Posterior cingulate gyrus (tissue), 11 donors: ENCODE data around the gene RAB25.

Experiments
- DNase-seq, 10 donors: peaks; one replicate each; pipeline versions ENCODE4 v3.0.0 to v3.0.0-alpha.2; 2020 to 2021; ENCODE audit warnings: mixed read lengths in 3 of 10
- intact Hi-C: fragments of 100-400 bp; cut with DNase I; formaldehyde crosslinking; loops from one replicate; pipeline ENCODE4 v1.15.1; 2023

Gene RAB25

DNA sequence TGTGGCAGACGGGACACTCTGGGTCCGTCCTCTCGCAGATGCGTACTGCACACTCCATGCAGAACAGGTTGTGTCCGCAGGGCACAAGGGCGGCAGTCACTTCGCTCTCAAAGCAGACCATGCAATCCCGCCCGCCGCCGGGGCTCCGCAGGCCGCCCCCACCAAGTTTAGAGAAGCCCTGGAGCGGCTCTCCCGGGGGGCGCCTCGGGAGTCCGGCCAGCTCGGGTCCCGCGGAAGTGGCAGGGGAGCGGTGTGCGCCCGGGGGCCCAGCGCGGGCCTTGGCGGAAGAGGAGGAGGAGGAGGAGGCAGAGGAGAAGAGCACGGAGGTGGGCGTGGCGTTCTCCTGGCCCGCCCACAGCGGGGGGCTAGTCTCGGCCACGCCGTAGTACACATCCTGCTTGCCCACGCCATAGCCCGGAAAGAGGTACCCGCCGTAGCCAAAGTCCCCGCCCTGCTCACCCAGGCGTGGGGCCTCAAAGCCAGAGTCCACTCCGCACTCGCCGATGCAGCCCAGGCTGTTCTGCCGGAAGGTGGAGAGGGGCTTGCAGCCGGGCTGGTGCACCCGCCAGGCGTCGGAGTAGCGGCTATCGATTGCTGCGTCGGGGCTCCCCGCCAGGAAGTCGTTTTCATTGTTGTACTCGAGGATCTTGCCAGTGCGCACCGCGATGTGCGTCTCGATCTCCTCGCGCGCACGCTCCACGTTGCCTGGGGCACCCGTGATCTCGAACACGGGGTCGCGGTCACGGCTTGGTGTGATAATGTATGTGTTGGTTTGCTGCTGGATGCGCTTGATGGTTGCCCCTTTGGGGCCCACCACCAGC is 15.9 kb downstream of the RAB25 start:
- no peak for DNase-seq
- intact Hi-C loops: no loop called here

DNA sequence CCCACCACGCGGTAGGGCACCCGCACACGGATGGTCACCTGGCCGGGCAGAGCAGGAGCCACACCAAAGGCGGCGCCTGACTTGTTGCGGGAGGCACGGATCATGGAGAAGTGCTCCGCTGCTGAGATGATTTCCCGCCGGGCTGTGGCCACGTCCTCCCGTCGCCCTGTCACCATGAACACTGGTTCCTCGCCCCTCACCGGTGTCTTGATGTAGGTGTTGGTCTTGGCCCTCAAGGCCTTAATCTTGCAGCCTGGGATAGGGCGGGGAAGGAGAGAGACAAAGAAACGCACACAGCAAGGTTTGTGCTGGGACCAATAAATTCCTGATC is 16.4 kb downstream of the RAB25 start:
- intact Hi-C loops: no loop called here
- DNase-seq: peak in 1 of 10 donors; percentile 75

DNA sequence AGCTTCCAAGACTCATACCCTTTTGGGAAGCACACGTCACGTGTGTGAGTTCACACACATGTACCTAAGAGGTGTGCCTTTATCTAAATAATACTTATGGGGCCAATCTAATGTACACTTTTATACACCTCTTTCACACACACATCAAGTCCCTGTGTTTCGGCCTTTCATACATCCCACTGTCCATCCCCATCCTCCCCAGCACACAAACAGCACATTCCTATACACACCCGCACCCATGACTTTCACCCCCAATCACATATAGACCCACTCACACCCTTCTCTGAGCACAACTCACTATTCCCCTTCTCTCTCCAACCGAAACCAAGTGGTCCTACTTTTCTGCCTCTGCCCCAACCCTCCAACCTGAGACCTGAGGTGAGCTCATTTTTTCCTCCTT is 17.8 kb downstream of the RAB25 start:
- DNase-seq: no peak
- intact Hi-C loops: no loop called here

DNA sequence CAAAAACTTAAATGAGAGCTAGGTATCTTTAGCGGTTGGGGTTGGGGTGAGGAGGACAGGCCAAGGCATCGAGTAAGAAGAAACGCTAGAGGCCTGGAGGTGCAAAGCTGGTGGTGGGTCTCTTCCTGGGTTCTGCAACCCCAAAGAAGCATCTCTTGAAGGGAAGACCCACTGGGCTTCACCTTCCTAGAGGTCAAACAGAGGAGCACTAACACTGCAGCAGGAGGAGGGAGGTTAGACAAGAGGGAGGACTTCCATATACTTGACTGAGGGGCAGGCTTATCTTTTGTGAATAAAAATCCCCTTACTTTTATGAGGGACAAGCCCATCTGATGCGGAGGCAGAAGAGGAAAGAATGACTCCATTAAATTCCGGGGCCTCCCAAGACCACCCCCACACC is 18.8 kb downstream of the RAB25 start:
- DNase-seq: no peak
- intact Hi-C loops: no loop called here

DNA sequence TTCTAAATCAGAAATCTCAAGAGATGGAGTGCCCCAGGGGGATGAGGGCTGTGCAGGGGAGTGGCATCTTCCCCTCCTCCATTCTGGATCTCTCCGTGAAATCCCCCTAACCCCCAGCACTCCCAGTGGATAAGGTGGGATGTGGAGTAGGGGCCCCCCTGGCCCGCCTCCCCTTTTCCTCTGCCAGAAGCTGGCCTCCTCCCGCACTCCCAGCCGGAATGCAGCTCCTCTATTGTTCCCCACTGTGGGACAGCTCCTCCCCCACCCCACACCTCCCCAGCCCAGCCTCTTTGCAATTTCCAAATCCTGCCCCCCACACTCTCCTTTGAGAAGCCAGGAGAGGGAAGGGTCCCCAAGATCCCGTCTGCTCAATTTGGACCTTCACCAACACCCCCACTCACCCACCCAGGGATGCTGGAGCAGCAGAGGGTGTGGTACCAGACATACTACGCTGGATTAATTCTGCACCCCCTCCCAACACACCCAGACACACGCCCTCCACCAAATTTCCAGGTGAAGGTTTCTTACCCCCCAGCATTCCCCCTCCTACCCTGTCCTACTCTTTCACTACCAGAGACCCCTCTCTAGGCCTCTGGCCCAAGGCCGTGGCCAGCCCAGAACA is 19.4 kb downstream of the RAB25 start:
- intact Hi-C loops: no loop called here
- DNase-seq: no peak

DNA sequence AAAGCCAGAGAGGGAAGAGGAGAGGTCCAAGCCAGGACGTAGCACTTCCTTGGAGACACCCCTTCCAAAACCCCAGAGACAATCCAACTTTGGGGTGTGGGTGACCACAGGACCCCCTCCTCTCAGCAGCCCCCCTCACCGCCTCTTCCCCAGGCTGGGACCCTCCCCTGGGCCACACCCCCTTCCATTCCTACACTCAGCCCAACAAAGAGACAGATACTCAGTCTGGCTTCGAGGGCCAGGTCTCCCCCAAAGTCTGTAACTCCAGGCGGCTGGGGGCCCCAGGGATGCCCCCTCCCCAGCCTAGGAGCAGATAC is 19.9 kb downstream of the RAB25 start:
- no peak for DNase-seq
- intact Hi-C loops: no loop called here

DNA sequence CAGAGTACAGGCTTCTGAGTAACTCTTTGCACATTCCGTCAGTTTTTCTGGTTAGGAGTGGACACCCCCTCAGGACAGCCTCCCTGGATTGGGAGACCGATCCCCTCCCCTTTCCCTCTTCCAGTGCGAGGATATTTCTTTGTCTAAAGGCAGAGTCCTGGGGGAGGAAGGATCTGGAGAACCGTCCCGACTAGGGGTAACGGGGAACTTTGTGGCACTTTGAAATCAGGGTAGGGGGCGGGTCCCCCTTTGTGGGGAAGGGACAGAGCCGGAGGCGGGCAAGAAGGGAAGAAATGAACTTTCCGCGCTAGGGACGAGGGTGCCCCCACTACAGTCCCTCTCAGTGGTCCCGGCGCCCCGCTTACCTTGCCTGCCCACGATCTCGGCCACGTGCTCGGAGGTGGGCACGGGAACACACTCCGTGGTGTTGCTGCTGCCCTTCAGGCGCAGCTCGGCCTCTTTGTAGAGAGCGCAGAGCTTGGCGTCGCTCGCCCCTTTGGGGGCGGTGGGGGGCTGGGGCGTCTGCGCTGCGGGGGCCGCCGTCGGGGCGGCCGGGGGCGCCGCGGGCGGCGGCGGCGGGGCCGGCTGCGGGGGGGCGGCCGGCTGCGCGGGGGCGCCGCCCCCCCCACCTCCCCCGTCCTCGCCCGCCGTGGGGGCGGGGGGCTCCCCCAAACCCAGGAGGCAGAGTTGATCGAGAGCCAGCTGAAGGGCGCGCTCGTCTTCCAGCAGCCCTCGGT is 20.4 kb downstream of the RAB25 start:
- no peak for DNase-seq
- intact Hi-C loops: no loop called here

DNA sequence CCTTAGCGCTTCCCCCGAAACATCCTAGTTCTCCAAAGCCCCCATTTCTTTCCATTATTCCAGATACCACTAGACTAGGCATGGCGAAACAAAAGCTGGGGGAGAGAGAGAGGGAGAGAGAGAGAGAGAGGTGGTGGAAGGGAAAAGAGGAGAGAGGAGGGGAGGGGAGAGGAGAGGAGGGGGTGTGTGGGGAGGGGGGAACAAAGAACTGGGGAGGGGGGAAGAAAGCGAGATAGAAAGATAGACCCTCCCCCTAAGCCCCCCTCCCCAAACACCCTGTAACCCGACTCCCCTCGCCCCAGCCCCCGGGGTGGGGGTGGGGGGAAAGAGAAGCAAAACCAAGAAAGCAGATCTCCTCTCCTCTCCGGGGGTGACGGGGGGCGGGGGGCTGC is 21.0 kb downstream of the RAB25 start:
- DNase-seq: no peak
- intact Hi-C loops: loop anchor here (2.0 kb wide), 1 partner anchor 27 kb away; the partner anchor contains the start of gene LAMTOR2

DNA sequence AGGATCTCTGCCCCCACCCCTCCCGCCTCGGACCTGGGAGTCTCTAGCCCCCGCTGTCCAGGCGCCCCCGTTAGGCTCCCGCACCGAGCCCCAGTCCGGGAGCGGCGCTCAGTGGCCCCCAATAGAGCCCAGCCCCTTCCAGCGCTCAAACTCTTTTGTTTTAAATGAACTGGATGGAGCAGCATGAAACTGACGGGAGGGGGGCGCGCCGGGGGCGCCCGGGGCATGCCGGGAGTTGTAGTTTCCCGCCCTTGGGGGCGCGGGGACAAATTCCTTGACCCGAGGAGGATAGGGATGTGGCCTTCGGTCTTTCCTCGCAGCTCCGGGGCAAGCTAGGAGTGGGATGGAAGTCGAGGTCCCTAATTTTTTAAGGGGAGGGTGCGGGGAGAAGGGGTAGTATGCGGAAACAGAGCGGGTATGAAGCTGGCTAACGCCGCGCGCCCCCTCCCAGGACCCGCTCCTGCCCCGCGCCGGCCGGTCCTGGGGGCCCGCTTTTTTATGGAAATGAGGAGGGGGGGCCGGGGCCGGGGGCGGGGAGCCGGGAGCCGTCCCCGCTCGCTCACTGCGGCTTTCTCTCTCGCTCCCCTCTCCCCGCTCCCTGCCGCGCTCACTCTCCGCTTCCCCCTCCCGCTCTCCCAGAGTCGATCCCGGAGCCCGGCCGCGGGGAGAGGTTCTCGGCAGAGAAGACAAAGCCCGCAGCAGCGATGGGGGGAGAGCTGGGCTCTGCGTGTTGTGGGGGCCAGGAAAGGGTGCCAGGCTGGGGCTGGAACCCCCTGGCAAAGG is 21.5 kb downstream of the RAB25 start, which contains the start of gene MEX3A:
MEX3A (minus strand) TSS at position 157 of the 783 bp plus-strand sequence. CDS start 467 bp downstream, outside the sequence.
- peak; percentile 72 to 97 (median 78) for DNase-seq
- intact Hi-C loops: loop anchor here (2.0 kb wide), 1 partner anchor 28 kb away; the partner anchor contains the start of gene LAMTOR2

DNA sequence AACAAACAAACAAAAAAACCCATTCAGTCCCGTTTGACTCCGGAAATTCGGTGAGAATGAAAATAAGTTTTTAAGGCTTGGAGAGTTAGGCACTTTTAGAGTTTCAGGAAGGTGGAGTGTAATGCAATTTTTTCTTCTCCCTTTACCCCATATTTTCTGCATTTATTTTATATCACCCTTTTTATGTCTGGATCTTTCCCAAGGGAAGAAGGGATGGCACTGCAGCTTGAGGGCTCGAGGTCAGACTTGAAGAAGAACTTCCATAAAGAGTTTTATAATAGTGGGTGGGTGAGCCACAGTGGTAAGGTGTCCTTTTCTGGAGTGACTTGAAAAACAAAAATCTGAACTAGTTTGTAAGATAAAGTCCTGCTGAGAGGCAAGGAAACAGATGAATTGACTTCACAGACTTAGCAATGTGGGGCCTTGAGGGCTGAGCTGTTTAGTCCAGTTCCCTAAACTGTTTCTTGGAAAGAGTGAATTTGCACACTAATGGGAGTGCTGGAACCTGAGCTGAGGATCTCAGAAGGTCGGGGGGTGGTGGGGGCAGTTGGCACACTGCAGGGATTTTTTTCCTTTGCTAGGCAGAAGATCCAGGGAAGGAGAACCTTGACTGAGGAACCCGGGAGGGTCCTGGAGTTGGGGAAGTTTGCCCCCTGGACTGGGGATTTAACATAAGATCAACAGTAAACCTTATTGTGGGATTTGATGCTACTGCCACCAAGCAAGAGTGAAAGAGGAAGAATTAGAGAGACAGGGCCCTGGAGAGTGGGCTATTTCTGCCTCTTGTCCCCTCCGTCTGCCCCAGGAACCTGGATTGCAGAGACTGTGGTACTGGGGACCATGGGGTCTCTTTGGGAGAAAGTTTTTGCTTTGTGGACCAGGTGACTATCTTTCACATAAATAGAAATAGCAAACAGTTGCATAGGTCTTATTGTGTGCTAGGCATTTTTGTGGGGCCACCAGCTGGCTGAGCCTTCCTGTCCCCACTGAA is 23.1 kb downstream of the RAB25 start:
- DNase-seq: no peak
- intact Hi-C loops: loop anchor here (2.0 kb wide), 1 partner anchor 29 kb away; the partner anchor contains the start of gene LAMTOR2

DNA sequence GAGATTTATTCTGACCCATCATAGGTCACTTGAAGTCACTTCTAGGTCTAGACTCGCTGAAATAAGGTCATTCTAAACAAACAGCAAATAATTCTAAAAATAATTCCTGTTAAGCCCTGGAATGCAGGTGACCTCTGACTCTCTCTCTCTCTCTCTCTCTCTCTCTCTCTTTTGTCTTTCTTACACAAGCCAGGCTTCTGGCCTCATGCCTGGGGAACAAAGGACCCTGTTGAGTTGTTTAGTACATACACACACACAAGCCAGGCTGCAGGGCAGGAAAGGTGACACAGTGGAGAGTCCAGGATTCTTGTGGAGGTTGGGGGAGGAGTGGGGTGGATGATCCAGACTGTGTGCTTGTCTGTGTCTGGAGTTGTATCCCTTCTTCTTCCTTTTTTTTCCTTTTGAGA is 25.3 kb downstream of the RAB25 start:
- intact Hi-C loops: no loop called here
- DNase-seq: no peak

DNA sequence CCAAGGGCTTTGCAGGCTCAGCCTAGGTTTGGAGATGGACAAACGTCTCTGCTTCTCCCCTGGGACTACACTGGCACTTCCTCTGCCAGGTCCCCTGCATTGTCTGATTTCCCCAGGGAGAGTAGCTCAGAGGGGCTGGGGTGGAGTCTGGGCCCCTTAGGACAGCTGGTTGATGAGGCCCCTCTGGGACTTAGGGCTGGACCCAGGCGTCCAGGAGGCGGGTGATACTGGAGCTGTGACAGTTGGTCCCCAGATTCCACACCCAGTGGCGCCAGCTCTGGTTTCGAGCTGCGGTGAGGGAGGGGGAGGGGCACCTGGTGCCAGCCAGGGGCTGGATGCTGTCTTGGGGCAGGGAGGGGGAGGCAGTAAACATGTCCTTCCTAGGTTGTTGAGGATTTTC is 28.7 kb downstream of the RAB25 start:
- DNase-seq: no peak

DNA sequence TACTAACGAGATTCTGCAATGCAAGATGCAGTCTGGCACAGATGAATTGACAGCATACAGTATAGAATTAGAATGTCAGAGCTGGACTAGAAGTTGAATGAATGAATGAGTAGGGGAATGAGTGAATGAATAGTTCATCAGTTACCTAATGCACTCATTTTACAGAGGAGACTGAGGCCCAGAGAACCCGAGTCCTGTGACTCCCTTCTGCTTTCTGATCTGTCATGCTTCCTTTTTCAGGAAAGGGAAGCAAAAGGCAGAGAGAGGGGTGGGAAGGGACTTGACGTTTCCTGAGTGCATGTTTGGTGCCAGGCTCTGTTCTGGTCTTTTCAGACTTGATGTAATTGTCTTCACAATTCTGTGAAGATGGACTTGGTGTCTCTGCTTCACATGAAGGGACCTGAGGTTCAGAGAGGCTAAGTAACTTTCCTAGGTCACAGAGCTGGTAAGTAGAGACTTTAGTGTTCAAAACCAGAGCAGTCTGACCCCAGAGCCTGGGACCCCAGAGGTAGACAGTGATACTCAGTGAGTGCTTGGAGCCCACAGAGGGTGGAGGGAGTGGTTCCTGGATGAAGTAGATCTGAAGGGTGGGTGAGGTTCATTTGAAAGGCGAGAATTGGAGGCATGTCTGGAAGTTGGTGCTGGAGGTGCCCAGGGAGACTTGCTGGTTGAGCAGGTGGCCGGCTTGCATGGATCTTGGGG is 29.3 kb downstream of the RAB25 start:
- intact Hi-C loops: loop anchor here (2.0 kb wide), 1 partner anchor 135 kb away; no protein-coding TSS in a partner anchor
- DNase-seq: no peak

More for the DNA sequence above, 28.7 kb downstream of the RAB25 start:
- intact Hi-C loops: loop anchor here (2.0 kb wide), 1 partner anchor 135 kb away; no protein-coding TSS in a partner anchor

DNA sequence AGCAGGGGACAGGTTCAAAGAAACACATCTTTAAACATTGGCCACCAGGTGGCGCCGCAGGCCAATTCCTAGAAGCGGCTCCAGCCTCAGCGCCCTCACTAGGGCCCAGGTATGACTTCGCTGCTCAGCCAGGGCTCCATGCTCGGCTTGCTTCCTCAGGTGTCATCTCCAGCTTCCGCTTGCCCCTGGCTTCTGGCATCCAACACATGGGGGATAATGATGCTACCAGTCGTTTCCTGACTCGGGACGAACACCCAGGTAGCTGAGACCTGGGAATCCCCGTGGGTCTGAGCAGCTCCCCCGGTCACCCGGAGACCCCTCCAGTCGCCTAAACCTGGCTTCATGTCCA is 29.9 kb downstream of the RAB25 start:
- DNase-seq: peak; percentile 73 to 97 (median 86)
- intact Hi-C loops: loop anchor here (2.0 kb wide), 1 partner anchor 134 kb away; no protein-coding TSS in a partner anchor

DNA sequence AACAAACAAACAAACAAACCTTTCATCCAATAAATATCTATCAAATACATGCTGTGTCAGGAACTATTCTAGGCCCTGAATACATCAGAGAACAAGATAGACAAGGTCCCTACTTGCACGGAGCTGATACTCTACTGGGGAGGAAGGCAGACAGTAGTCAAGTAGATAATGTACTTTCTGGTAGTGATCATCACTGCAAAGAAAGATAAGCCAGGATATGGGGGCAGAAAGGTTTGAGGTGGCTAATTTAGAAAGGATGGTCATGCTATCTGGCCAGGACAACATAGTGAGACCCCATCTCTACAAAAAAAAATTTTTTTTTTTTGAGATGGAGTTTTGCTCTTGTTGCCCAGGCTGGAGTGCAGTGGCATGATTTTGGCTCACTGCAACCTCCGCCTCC is 30.6 kb downstream of the RAB25 start:
- DNase-seq: no peak
- intact Hi-C loops: loop anchor here (2.0 kb wide), 1 partner anchor 133 kb away; no protein-coding TSS in a partner anchor

DNA sequence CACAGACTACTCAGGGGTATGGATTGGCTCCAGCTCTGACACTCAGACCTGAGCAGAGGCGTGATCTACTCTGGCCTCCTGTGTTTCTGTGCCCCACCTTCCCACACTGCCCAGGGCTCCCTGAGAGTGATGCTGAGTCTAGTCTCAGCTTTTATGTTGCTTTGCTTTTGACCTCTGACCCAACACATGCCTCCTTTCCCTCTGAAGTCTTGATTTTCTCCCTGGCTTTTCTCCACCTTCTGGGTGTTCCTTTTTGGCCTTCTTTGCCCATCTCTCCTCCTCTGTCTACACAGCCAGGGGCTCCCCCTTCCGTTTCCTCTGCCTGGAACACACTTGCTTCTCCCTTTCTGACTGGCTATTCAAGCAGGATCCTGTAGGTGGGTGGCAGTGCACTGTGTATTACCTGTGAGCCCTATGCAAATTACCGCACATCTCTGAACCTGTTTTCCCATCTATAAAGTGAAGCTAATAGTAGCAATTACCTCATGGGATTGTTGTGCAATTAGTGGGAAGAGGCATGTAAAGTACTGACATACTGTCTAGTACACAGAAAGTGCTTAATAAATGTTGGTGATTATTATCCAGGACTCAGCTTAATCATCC is 35.0 kb downstream of the RAB25 start:
- intact Hi-C loops: loop anchor here (1.0 kb wide), 1 partner anchor 34 kb away; no protein-coding TSS in a partner anchor
- DNase-seq: no peak

DNA sequence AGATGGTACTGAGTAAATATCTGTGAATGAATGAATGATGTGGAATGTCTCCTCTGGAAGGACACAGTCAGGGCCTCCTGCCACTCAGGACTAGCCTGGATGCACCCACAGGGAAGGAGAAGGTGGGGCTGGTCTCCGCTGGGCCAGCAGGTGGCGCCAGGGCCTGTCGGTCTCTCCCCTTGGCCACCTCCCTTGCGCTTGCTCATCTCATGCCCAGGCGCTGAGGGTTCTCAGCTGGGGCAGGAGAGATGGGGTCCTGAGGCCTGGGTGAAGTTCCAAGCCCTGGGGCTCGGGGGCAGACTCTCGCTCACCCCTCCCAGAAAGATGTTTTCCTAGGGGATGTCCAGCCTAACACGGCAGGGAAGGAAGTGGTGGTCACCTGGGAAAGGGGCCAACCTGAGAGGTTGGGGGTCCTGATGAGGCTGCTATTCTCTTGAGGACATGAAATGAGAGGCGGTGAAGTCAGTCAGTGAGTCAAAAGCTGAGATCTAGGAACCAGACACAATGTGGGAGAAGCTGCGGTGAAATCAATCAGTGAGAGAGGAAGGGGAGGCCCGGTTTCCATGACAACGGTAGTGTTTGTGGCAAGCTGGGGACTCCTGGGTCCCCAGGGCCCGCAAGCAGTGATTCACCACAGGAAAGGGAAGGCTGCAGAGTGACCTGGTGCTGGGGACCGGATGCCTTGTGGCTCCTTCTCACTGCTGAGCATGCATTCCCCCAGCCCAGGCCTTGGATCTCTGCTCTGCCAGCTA is 35.9 kb downstream of the RAB25 start:
- DNase-seq: peak; percentile 77 to 98 (median 91)
- intact Hi-C loops: loop anchor here (1.0 kb wide), 1 partner anchor 33 kb away; no protein-coding TSS in a partner anchor
